ENCODE results near the gene MEIS2.

MEIS2 gene

GRCh38 chr15:36896949-36897348, 203.4 kb downstream of the MEIS2 start:
- no peaks in the 10 kb centered on the region for H3K36me3 ChIP-seq (ENCODE audit: insufficient read depth, low read length)
- no peak overlapping the region for H3K4me2 ChIP-seq (ENCODE audit: low read depth, low read length, poor library complexity, severe bottlenecking)

GRCh38 chr15:36894075-36894474, 206.3 kb downstream of the MEIS2 start:
- Histone ChIP-seq H3K4me3 (ENCODE audit: low read length, poor library complexity, severe bottlenecking) (no peak overlapping the region), H3K9me2 (replicated peaks; ENCODE audit: low read depth, low read length) (no peaks in the 10 kb centered on the region), H3F3A (ENCODE audit: low read depth) (no peaks in the 10 kb centered on the region), H2AFZ (ENCODE audit: low read length) (no peak overlapping the region), H3K27me3 (ENCODE audit: insufficient read depth, low read length, poor library complexity, severe bottlenecking) (no peaks in the 10 kb centered on the region), H3K79me2 (ENCODE audit: insufficient read depth, low read length) (no peaks in the 10 kb centered on the region), H3K36me3 (ENCODE audit: insufficient read depth, low read length) (no peaks in the 10 kb centered on the region), H4K20me1 (ENCODE audit: insufficient read depth, low read length, poor library complexity, severe bottlenecking) (no peaks in the 10 kb centered on the region), H3K9ac (ENCODE audit: low read depth, low read length, poor library complexity, severe bottlenecking) (no peak overlapping the region), H3K4me1 (ENCODE audit: insufficient read depth, low read length, poor library complexity, severe bottlenecking) (no peaks in the 10 kb centered on the region), H3K9me3 (ENCODE audit: insufficient read depth, low read depth, low read length) (no peaks in the 10 kb centered on the region), H3K4me2 (ENCODE audit: low read depth, low read length, poor library complexity, severe bottlenecking) (no peak overlapping the region)
- TF ChIP-seq CTCF (conservative IDR thresholded peaks at IDR 0.05; ENCODE audit: low read length) (no peak), EZH2phosphoT487 (IDR thresholded peaks at IDR 0.05; ENCODE audit: borderline replicate concordance) (no peak)

More at GRCh38 chr15:36896949-36897348, 203.4 kb downstream of the MEIS2 start:
- Histone ChIP-seq H2AFZ (ENCODE audit: low read length) (no peak overlapping the region), H3K27me3 (ENCODE audit: insufficient read depth, low read length, poor library complexity, severe bottlenecking) (no peaks in the 10 kb centered on the region), H3K9ac (ENCODE audit: low read depth, low read length, poor library complexity, severe bottlenecking) (no peak overlapping the region), H3K79me2 (ENCODE audit: insufficient read depth, low read length) (no peaks in the 10 kb centered on the region), H3K9me2 (replicated peaks; ENCODE audit: low read depth, low read length) (no peaks in the 10 kb centered on the region), H3K4me3 (ENCODE audit: low read length, poor library complexity, severe bottlenecking) (no peak overlapping the region), H4K20me1 (ENCODE audit: insufficient read depth, low read length, poor library complexity, severe bottlenecking) (no peaks in the 10 kb centered on the region), H3K9me3 (ENCODE audit: insufficient read depth, low read depth, low read length) (no peaks in the 10 kb centered on the region), H3K4me1 (ENCODE audit: insufficient read depth, low read length, poor library complexity, severe bottlenecking) (no peaks in the 10 kb centered on the region), H3F3A (ENCODE audit: low read depth) (no peaks in the 10 kb centered on the region)
- TF ChIP-seq EZH2phosphoT487 (IDR thresholded peaks at IDR 0.05; ENCODE audit: borderline replicate concordance) (no peak), CTCF (conservative IDR thresholded peaks at IDR 0.05; ENCODE audit: low read length) (no peak)

GRCh38 chr15:36893276-36893675, 207.1 kb downstream of the MEIS2 start:
- Histone ChIP-seq H3K9me3 (ENCODE audit: insufficient read depth, low read depth, low read length) (no peaks in the 10 kb centered on the region), H3K4me3 (ENCODE audit: low read length, poor library complexity, severe bottlenecking) (no peak overlapping the region), H3K4me2 (ENCODE audit: low read depth, low read length, poor library complexity, severe bottlenecking) (no peak overlapping the region), H3K79me2 (ENCODE audit: insufficient read depth, low read length) (no peaks in the 10 kb centered on the region), H3K9ac (ENCODE audit: low read depth, low read length, poor library complexity, severe bottlenecking) (no peak overlapping the region), H3K9me2 (replicated peaks; ENCODE audit: low read depth, low read length) (no peaks in the 10 kb centered on the region), H3K27me3 (ENCODE audit: insufficient read depth, low read length, poor library complexity, severe bottlenecking) (no peaks in the 10 kb centered on the region), H4K20me1 (ENCODE audit: insufficient read depth, low read length, poor library complexity, severe bottlenecking) (no peaks in the 10 kb centered on the region), H2AFZ (ENCODE audit: low read length) (no peak overlapping the region), H3F3A (ENCODE audit: low read depth) (no peaks in the 10 kb centered on the region), H3K36me3 (ENCODE audit: insufficient read depth, low read length) (no peaks in the 10 kb centered on the region), H3K4me1 (ENCODE audit: insufficient read depth, low read length, poor library complexity, severe bottlenecking) (no peaks in the 10 kb centered on the region)
- TF ChIP-seq EZH2phosphoT487 (IDR thresholded peaks at IDR 0.05; ENCODE audit: borderline replicate concordance) (no peak), CTCF (conservative IDR thresholded peaks at IDR 0.05; ENCODE audit: low read length) (no peak)
